NCI-H187 (cell line): ENCODE data around the gene RPL37A.
"Not testable (repeated sequence)": the region's sequence is repeated elsewhere in the genome, so short reads cannot be mapped to it uniquely, and the experiment has no call there.

ENCODE experiments used
- DNase-seq, 2 experiments: peaks; one replicate each; lab custom pipeline; 2025; lab: John Stamatoyannopoulos, UW

Gene RPL37A

GRCh38 chr2:216517447-216518225, 19.0 kb downstream of the RPL37A start:
- DNase-seq, result no peak

- not testable (repeated sequence) for DNase-seq
Measured at GRCh38 chr2:216518566-216519119, 20.0 kb downstream of the RPL37A start.

GRCh38 chr2:216519154-216519762, 20.6 kb downstream of the RPL37A start:
- DNase-seq, result peak in 1 of 2 experiments; percentile 23

- DNase-seq, result no peak
Measured at GRCh38 chr2:216520112-216520511, 21.5 kb downstream of the RPL37A start.

GRCh38 chr2:216522892-216523502, 24.4 kb downstream of the RPL37A start:
- DNase-seq, result no peak

GRCh38 chr2:216525972-216526371, 27.3 kb downstream of the RPL37A start:
- no peak for DNase-seq

GRCh38 chr2:216526939-216527338, 28.3 kb downstream of the RPL37A start:
- no peak for DNase-seq

GRCh38 chr2:216527600-216527999, 29.0 kb downstream of the RPL37A start:
- no peak for DNase-seq

GRCh38 chr2:216532562-216532961, 33.9 kb downstream of the RPL37A start:
- no peak for DNase-seq

GRCh38 chr2:216533609-216534008, 35.0 kb downstream of the RPL37A start:
- DNase-seq, result no peak

- no peak for DNase-seq
Measured at GRCh38 chr2:216534809-216535208, 36.2 kb downstream of the RPL37A start.

- no peak for DNase-seq
Measured at GRCh38 chr2:216535454-216535995, 36.9 kb downstream of the RPL37A start.

GRCh38 chr2:216536734-216537210, 38.1 kb downstream of the RPL37A start:
- no peak for DNase-seq

- no peak for DNase-seq
Measured at GRCh38 chr2:216537366-216537765, 38.7 kb downstream of the RPL37A start.

- DNase-seq, result no peak
Measured at GRCh38 chr2:216538538-216538937, 39.9 kb downstream of the RPL37A start.

GRCh38 chr2:216539120-216539519, 40.5 kb downstream of the RPL37A start:
- DNase-seq, result no peak

GRCh38 chr2:216539791-216540241, 41.2 kb downstream of the RPL37A start:
- DNase-seq, result no peak

GRCh38 chr2:216540920-216541319, 42.3 kb downstream of the RPL37A start:
- DNase-seq, result no peak

GRCh38 chr2:216541505-216541904, 42.9 kb downstream of the RPL37A start:
- DNase-seq, result no peak

GRCh38 chr2:216545359-216545758, 46.7 kb downstream of the RPL37A start:
- no peak for DNase-seq

- DNase-seq, result no peak
Measured at GRCh38 chr2:216546241-216546640, 47.6 kb downstream of the RPL37A start.

GRCh38 chr2:216546641-216547403, 48.2 kb downstream of the RPL37A start:
- no peak for DNase-seq
